ENCODE data around the gene PHF24. TPM values are rescaled to one million over a fixed set of nuclear protein-coding genes. Genes with fewer than 3 reads are reported as not detected.
"Not testable (repeated sequence)": the region's sequence is repeated elsewhere in the genome, so short reads cannot be mapped to it uniquely, and the experiment has no call there.

Gene PHF24
- polyA plus RNA-seq, 5 donors: 0.19 to 0.81 (median 0.54) TPM

- no peak for DNase-seq
Measured at GRCh38 chr9:34996181-34996904, 38.3 kb downstream of the PHF24 start.

GRCh38 chr9:34996905-34997279 is 38.8 kb downstream of the PHF24 start:
- no peak for DNase-seq

- no peak for DNase-seq
Measured at GRCh38 chr9:34997379-34997781, 39.3 kb downstream of the PHF24 start.

GRCh38 chr9:34998266-34998665 is 40.2 kb downstream of the PHF24 start:
- DNase-seq: no peak

GRCh38 chr9:34999576-34999975 is 41.5 kb downstream of the PHF24 start:
- no peak for DNase-seq

GRCh38 chr9:35000535-35001284 is 42.6 kb downstream of the PHF24 start:
- no peak for DNase-seq

- no peak for DNase-seq
Measured at GRCh38 chr9:35001285-35001677, 43.2 kb downstream of the PHF24 start.

GRCh38 chr9:35001803-35002502 is 43.9 kb downstream of the PHF24 start:
- no peak for DNase-seq

- DNase-seq: no peak
Measured at GRCh38 chr9:35002623-35003022, 44.5 kb downstream of the PHF24 start.

- DNase-seq: not testable (repeated sequence)
Measured at GRCh38 chr9:35004299-35004698, 46.2 kb downstream of the PHF24 start.

GRCh38 chr9:35010351-35010958 is 52.4 kb downstream of the PHF24 start:
- no peak for DNase-seq

GRCh38 chr9:35014517-35014916 is 56.4 kb downstream of the PHF24 start:
- DNase-seq: no peak

- not testable (repeated sequence) for DNase-seq
Measured at GRCh38 chr9:35023443-35023842, 65.4 kb downstream of the PHF24 start.

GRCh38 chr9:35026671-35027070 is 68.6 kb downstream of the PHF24 start:
- DNase-seq: no peak

GRCh38 chr9:35027374-35027773 is 69.3 kb downstream of the PHF24 start:
- DNase-seq: no peak

- no peak for DNase-seq
Measured at GRCh38 chr9:35027860-35028259, 69.8 kb downstream of the PHF24 start.

GRCh38 chr9:35028341-35028740 is 70.3 kb downstream of the PHF24 start:
- DNase-seq: no peak

GRCh38 chr9:35029241-35029640 is 71.2 kb downstream of the PHF24 start:
- no peak for DNase-seq

GRCh38 chr9:35029852-35030251 is 71.8 kb downstream of the PHF24 start:
- no peak for DNase-seq

All from right lung (tissue), 5 donors.